ENCODE results near the gene ZDHHC17.

Gene ZDHHC17

GRCh38 chr12:76820888-76821482, 57.1 kb downstream of the ZDHHC17 start:
- peak; percentile 51 for DNase-seq (ENCODE audit: low read depth, low spot score)

GRCh38 chr12:76830436-76830835, 66.5 kb downstream of the ZDHHC17 start:
- no peak for DNase-seq (ENCODE audit: low read depth, low spot score)

- no peak for DNase-seq (ENCODE audit: low read depth, low spot score)
Measured at GRCh38 chr12:76836633-76837032, 72.7 kb downstream of the ZDHHC17 start.

GRCh38 chr12:76847260-76847659, 83.3 kb downstream of the ZDHHC17 start:
- no peak for DNase-seq (ENCODE audit: low read depth, low spot score)

- no peak for DNase-seq (ENCODE audit: low read depth, low spot score)
Measured at GRCh38 chr12:76848132-76848531, 84.2 kb downstream of the ZDHHC17 start.

GRCh38 chr12:76852106-76852505, 88.2 kb downstream of the ZDHHC17 start:
- DNase-seq (ENCODE audit: low read depth, low spot score): peak; percentile 16

GRCh38 chr12:76855271-76855670, 91.4 kb downstream of the ZDHHC17 start:
- no peak for DNase-seq (ENCODE audit: low read depth, low spot score)

GRCh38 chr12:76856018-76856644, 92.2 kb downstream of the ZDHHC17 start:
- no peak for DNase-seq (ENCODE audit: low read depth, low spot score)

- peak; percentile 39 for DNase-seq (ENCODE audit: low read depth, low spot score)
Measured at GRCh38 chr12:76859611-76860010, 95.7 kb downstream of the ZDHHC17 start.

GRCh38 chr12:76860256-76860655, 96.3 kb downstream of the ZDHHC17 start:
- peak; percentile 53 for DNase-seq (ENCODE audit: low read depth, low spot score)

- DNase-seq (ENCODE audit: low read depth, low spot score): peak; percentile 62
Measured at GRCh38 chr12:76863005-76863670, 99.2 kb downstream of the ZDHHC17 start.

- DNase-seq (ENCODE audit: low read depth, low spot score): peak; percentile 16
Measured at GRCh38 chr12:76863837-76864236, 99.9 kb downstream of the ZDHHC17 start.

GRCh38 chr12:76864791-76865400, 101.0 kb downstream of the ZDHHC17 start:
- no peak for DNase-seq (ENCODE audit: low read depth, low spot score)

GRCh38 chr12:76866151-76866567, 102.2 kb downstream of the ZDHHC17 start:
- DNase-seq (ENCODE audit: low read depth, low spot score): peak; percentile 76

- DNase-seq (ENCODE audit: low read depth, low spot score): peak; percentile 88
Measured at GRCh38 chr12:76866726-76867125, 102.8 kb downstream of the ZDHHC17 start.

- no peak for DNase-seq (ENCODE audit: low read depth, low spot score)
Measured at GRCh38 chr12:76871082-76871481, 107.2 kb downstream of the ZDHHC17 start.

- no peak for DNase-seq (ENCODE audit: low read depth, low spot score)
Measured at GRCh38 chr12:76871742-76872141, 107.8 kb downstream of the ZDHHC17 start.

- DNase-seq (ENCODE audit: low read depth, low spot score): no peak
Measured at GRCh38 chr12:76872415-76872814, 108.5 kb downstream of the ZDHHC17 start.

GRCh38 chr12:76874027-76874426, 110.1 kb downstream of the ZDHHC17 start:
- DNase-seq (ENCODE audit: low read depth, low spot score): no peak

- DNase-seq (ENCODE audit: low read depth, low spot score): no peak
Measured at GRCh38 chr12:76874491-76875190, 110.7 kb downstream of the ZDHHC17 start.

GRCh38 chr12:76876696-76877229, 112.8 kb downstream of the ZDHHC17 start:
- DNase-seq (ENCODE audit: low read depth, low spot score): no peak
